DMS79 (cell line): ENCODE measurements around the gene CRYBB2.
"Not testable (repeated sequence)": the region's sequence is repeated elsewhere in the genome, so short reads cannot be mapped to it uniquely, and the experiment has no call there.

Experiments used
- DNase-seq: peaks from one replicate; lab custom pipeline; 2025; lab: John Stamatoyannopoulos, UW

Gene CRYBB2

DNA sequence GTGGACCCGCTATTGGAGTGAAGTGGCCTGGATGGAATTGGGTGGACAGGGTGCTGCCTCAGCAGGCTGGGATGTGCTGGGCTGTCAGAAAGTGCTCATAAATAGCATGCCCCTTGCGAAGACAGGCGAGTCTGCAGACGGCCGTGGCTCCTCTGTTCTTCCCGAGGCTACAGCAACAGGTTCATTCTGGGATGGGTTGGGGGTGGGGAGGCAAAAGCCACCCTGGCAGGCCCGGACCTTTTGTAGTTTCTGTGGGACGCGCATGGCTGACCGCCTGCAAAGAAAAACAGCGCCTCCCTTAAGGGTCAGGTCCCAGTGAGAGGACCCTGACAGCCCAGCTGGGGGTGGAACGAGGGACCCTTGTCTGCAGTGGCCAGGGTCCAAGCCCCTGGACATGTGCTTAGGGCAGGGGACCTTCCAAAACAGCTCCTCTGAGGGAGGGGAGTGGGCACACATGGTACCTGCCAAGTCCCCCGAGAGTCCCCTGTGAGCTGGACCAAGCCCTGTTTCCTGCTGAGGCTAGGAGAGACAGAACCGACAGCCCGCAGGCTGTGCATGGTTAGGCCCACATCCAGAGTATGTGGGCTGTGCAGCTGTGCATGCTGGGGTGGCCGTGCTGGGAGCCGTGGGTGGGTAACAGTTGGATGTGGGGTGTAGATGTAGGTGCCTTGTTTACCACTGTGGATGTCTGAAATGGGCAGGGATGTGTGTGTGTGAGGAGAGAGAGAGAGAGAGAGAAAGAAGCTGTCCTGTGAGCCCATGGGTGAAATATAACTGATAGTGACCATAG, 19.5 kb upstream of the CRYBB2 start, which contains the start of gene CRYBB3:
Gene CRYBB3, plus strand, starts transcription at position 128 of the 790 bp plus-strand sequence. CDS start 1,539 bp downstream, outside the sequence.
- DNase-seq = no peak

DNA sequence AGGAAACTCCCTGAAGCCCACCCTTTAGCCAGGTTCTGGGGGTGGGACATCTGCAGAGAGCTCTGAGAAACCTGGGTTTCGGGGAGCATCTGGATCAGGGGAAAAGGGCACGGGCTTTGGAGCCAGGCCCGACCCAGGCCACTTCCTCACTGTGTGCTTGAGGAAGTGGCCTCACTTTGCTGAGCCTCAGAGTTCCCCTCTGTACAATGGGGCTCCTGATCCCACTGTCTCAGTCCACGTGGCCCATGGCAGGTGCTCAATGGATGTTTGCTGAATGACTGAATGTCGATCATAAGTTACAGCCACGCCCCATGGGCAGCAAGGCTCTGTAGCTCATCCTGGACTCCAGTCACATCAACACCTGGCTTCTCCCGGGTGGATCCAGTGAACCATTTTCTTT, 18.5 kb upstream of the CRYBB2 start:
- DNase-seq = no peak

DNA sequence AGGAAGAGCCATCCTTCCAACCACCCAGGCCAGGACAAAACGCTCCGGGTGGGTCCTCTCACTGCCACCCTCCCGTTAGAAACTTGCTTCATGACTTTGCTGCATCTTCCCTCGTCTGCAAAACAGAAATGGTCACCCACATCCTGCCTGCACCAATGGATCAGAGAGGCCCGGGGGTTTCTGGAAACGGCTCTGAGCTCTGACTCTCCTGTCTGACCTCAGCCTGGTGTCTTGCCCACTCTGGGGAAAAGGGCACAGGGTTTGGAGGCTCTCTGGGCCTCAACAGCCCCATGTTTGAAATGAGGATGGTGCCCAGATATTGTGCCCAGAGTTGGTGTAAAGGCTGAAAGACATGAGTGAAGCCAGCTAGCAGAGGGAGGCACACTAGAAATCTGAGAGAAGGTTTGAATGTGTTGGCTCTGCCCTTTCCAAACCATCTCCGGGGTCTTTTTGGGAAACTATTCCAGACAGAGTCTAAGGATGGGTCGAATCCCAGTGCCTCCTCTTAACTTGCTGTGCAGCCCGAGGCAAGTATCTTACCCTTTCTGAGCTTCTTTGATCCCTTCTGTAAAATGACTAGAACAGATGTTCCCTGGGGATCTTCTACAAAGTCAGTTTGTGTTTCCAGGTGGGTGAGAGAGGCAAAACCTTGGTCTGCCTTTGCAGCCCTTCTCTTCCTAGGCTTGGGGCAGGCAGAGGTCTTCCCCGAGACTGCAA, 17.7 kb upstream of the CRYBB2 start:
- no peak for DNase-seq

DNA sequence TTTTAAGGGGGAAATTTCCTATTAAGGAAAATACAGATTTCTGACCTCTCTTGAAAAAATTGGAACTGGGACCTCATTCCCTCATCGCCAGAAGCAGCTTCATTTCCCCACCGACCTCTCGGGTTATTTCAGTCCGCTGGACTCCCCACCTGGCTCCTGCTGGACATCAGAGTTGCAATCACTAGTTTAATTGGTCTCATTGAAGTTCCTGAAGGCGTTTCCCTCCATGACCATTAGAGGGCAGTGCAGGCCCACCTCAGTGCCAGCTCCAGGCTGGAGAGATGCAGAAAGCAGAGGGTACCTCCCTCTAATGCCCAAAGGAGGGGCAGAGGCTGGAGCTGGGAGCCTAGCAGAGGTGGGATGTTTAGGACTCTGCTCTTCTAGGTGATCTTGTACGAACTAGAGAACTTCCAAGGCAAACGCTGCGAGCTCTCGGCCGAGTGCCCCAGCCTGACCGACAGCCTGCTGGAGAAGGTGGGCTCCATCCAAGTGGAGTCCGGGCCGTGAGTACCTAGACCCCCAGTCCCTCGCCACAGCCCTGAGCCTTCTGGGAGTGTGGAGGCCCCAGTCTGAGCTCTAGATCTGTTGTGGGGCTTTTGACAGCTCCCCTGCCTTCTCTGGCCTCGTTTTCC, 17.0 kb upstream of the CRYBB2 start:
- DNase-seq = no peak

DNA sequence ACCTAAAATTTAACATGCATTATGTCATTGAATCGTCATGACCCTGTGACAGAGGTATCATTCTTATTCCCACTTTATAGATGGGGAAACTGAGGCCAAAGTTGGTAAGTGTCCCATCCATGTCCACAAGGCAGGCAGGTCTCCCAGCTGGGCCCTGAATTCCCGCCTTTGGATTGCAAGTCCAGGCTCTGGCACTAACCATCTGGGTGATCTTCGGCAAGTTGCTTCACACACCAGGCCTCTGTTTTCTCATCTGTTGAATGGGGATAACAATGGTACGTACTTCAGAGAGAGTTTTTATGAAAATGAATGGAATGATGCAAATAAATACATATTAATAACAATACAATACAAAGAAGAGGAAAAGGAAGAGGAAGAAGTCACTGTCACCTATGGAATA, 16.4 kb upstream of the CRYBB2 start:
- no peak for DNase-seq

DNA sequence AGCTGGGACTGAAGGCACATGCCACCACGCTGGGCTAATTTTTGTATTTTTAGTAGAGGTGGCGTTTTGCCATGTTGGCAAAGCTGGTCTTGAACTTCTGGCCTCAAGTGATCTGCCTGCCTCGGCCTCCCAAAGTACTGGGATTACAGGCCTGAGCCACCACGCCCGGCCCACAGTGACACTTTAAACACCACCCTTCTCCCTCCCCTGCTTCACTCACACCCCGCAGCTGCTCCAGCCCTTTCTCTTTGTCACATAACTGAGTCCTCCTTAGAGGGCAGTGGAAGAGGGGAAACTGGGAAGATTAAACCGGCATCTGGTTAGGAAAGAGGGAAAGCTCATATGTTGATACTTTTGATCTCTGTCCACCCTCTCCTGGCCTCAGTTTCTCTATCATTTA, 14.9 kb upstream of the CRYBB2 start:
- DNase-seq = not testable (repeated sequence)

DNA sequence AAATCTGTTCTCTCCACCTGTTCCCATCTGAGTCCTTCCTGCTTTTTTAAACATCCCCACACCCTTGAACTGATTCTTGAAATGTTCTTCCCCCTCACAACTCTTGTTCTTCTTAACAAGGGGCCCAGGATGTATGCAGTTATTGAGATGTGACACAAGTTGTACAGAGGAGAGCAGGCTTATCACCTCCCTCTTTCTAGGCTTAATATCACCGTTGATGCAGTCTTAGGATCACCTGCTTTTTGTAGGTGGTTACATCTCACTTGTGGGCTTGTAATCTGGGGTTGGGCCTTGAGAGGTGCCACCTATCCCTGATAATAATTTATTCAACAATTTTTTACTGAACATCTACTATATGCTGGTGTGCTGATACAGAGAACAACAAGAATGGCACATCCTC, 13.6 kb upstream of the CRYBB2 start:
- DNase-seq = no peak

DNA sequence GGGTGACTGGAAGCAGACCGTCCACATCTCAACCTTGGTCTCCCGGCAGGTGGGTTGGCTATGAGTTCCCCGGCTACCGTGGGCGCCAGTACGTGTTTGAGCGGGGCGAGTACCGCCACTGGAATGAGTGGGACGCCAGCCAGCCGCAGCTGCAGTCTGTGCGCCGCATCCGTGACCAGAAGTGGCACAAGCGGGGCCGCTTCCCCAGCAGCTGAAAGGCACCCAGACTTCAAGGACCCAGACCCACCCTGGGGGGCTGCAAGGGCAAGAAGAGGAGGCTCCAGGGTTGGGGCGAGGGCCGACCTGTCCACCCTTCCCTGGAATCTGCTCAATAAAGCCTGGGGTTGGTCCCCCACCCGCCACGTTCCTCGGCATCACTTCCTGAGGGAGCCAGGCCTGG, 12.4 kb upstream of the CRYBB2 start:
- DNase-seq = no peak

DNA sequence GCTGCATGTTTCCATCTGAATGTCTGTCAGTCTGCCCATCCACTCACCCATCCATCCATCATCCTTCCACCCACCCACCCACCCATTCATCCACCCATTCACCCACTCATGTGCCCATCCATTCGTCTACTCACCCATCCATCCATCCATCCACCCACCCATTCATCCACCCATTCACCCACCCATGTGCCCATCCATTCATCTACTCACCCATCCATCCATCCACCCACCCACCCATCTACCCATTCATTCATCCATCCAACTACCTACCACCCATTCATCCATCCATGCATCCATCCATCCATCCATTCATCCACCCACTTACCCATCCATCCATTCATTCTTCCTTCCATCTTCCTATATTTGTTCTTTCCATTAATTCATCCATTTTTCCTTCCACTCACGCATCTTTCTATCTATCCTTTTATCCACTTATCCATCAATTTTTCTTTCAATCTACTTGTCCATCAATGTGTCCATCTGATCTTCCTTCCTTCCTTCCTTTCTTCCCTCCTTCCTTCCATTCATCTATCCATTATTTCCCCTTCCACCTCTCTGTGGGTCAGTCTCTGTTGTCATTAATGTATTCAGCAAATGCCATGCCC, 11.8 kb upstream of the CRYBB2 start:
- no peak for DNase-seq

DNA sequence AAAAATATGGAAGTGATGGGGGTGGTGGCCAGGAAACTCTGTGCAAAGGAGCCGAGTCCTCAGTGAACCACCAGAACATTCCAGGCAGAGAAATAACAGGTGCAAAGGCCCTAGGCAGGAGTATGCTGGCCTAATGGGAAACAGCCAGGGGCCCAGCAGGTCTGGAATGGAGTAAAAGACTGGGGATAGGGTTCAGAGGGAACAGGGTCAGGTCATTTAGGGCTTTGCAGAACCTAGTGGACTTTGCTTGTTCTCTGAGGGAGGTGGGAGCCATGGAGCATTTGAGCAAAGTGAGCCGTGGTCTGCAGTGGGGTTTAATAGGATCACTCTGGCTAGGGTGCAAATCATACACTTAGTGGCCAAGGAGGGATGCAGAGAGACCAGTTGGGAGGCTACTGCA, 11.1 kb upstream of the CRYBB2 start:
- no peak for DNase-seq

DNA sequence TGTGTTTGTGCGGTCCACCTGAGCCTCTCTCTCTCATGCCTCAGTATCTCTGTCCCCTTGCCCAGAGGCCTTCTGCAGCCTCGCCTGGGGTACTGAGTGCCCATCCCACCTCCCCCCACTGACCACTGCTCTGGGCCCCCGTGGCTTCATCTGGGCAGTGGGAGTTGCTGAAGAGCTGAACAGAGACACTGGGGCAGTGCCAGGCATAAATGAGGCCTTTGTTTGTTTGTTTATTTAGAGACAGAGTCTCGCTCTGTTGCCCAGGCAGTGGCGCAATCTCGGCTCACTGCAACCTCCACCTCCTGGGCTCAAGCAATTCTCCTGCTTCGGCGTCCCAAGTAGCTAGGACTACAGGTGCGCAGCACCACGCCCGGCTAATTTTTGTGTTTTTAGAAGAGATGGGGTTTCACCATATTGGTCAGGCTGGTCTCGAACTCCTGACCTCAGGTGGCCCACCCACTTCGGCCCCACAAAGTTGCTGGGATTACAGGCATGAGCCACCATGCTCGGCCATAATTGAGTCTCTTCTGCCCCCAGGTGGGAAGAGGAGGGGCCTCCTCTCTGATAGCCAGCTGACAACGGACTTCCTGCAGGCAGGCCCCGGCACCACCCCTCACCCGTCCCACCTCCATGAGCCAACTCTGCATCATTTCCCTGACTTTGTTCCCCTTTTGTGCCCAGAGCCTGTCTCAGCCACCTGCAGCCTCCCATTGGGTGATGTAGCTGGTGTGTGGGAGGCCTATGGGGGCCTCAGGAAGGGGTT, 10.5 kb upstream of the CRYBB2 start:
- DNase-seq = no peak

DNA sequence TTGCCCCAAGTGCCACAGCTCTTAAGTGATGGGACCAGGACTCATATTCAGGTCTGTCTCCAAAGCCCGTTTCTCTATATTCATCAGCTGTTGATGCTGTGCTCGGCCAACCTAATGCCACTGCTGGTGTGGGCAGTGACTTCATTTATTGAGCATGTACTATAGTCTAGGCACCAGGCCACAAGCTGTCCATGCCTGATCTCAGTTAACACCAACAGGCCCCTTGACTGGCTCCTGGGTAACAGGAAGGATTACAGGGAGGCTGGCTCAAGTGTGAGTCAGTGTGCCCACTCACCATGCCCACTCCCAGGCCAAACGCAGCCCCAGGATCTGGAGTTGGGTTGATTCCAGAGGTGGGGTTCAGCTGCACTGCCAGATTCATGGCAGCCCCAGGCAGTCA, 8.6 kb upstream of the CRYBB2 start:
- no peak for DNase-seq

DNA sequence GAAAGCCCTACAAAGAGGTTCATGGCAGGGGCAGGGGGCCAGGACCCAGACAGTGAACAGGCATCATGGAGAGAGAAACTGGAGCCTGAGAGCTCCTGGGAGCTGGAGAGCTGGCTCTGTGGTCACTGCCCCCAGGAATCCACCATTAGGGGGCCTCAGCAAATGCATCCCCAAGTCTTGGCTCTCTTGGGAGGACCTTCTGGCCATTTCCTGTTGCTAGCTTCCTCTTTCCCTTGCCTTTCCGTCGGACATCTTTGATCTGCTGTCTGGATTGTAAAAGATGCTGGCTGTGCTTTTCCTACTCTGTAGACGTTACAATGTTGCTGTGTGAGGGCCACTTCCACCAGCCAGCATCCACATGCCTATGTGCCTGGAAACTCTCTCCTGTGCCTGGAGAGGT, 7.1 kb upstream of the CRYBB2 start:
- DNase-seq = no peak

DNA sequence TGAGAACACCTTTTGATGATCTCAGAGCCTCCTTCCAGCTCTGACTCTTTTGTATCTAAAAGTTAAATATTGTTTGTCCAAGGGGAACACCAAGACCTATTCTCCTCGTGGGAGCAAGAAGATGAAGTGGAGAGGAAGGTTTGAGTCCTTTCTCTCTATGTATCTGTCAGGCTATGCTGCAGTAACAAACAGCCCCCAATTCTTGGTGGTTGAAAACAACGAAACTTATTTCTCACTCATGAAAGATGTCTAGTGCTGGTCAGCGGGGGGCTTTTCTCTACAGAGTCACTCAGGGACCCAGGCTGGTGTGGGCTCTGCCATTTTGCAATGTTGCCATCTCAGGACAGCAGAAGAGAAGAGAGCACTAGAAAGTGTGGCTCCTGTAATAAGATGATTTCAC, 6.2 kb upstream of the CRYBB2 start:
- no peak for DNase-seq

DNA sequence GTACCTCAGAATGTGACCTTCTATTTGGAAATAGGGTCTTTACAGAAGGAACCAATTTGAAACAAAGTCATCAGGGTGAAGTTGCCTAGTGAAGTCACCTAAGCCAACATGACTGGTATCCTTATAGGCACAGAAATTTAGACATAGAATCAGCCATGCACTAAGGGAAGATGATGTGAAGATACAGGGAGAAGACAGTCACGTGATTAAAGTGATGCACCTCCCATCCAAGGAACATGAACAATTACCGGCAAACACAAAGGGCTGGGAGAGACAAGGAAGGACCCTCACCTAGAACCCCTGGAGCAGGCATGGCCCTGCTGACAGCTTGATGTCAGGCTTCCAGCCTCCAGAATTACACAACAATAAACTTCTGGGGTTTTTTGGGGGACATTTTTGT, 3.2 kb upstream of the CRYBB2 start:
- no peak for DNase-seq

DNA sequence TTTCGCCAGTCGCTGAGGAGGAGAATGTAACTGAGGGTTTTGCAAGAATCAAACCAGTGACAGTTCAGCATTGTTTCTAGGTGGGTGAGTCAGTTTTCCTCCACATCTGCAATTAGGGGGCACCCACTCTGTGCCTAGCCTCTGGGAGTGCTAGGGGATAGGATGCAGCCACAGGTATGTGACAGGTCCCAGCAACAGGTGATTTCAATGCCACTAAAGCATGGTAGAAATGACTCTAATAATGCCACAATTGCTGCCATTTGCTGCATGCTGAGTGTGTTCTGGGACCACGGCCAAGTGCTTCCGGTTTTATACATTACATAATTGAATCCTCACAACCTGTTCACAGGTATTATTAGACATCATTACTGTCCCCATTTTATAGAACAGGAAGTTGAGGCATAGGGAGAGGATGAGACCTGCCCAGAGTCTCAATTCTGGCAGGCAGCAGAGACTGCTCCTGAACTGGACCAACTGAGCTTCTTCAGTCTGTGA, 556 bp downstream of the CRYBB2 start:
- no peak for DNase-seq

DNA sequence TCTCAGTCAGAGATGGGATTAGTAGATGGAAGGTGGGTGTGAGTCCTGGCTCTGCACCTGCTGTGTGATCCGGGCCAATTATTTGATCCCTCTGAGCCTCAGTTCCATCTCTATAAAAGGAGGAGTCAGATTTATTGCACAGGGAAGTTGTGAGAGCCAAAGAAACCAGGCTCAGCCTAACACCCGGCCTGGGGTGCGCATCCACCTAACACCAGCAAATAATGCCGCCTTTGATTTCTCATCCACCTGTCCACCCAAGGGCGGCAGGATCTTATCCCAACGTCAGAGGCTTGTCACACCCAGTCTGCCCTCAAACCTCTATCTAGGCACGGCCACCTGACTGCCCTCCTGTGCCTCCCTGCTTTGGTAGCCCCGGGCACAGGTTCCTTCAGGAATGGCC, 2.4 kb downstream of the CRYBB2 start:
- no peak for DNase-seq

DNA sequence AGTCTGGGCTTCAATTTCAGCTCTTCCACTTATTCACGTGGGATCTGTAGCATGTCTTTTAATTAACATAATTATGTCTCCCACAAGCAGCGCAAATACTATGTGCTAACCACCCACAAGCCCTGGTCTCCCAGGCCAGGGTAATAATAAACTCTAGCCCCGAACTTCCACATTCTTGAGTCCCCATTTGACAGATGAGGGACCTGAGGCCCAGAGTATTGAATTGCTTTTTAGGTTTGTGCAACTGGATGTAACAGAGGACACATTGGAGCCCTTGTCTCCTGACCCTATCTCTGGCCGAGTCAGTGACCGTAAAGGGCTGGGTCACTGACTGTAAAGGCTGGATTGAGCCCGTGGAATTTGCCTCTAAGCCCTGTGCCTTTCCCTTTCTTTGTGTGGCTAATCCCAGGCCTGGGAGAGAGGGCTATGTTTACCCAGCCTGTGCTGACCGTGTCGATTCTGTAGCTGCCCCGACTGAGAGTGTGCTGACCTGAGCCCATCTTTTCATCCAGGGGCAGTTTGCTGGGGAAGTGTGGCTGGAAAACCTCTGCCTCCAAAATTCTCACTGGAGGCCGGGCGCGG, 3.9 kb downstream of the CRYBB2 start:
- DNase-seq = no peak

DNA sequence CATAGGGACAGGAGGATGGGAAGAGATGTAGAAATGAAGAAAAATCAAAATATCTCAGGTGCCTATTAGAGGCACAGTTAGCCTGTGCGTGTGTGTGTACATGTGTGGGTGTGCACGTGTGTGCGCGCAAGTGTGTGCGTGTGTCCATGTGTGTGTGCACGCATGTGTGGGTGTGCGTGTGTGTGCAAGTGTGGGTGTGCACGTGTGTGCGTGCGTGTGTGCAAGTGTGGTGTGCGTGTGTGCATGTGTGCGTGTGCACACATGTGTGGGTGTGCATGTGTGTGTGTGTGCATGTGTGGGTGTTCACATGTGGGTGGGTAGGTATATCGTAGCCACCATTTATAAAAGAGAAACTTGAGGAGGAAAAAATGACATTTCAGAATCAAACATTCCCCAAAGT, 9.4 kb downstream of the CRYBB2 start:
- no peak for DNase-seq

DNA sequence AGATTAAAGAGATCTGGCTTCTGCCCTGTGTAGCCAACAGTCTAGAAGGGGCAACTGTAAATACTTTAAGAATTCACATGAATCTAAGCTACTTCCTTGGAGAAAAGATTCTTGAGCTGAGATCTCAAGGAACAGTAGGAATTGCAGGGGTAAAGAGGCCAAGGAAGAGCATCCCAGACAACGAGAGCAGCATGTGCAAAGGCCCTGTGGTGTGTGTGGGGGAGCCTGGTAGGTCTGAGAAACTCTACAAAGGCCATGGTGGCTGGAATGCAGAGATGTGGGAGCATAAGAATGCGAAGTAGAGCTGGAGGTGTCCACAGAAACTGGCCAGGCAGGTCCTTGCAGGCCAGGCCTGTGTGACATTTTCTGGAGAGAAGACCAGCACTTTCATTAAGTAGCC, 11.3 kb downstream of the CRYBB2 start:
- not testable (repeated sequence) for DNase-seq

DNA sequence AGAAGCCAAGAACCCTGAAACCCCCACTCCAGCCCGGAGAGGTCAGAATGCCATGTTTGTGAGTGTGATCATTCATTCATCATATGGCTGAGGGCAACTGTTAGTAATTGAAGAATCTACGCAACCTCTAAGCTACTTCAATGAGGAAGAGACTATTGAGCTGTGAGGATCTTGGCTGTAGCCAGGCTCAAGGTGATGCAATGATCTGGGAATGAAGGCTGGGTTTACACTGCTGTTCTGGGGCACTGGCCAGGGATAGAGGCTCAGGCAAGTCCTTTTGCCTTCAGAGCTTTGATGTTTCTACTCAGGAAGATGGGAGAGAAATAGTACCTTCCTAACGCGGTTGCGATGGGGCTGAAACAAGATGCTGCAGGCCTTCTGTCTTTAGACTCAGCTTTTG, 12.9 kb downstream of the CRYBB2 start:
- no peak for DNase-seq
